H1 (cell line): ENCODE measurements around the gene EIF2B5. TPM values are rescaled to one million over a fixed set of nuclear protein-coding genes. Genes with fewer than 3 reads are reported as not detected.

ENCODE experiments used
- CBX5 ChIP-seq: fragments of 300-800, 300-1000 bp; sonication (generic); IDR thresholded peaks from 2 replicates; pipeline ENCODE4 v1.7.1; 2016; ENCODE audit warnings: antibody characterized with exemption, low read length, low read depth
- polyA plus RNA-seq, 7 experiments: library from polyadenylated mRNA; depleted of rRNA in 3 of 7; stranded (reverse) in 5 of 7; unstranded in 2 of 7; fragments of >200 nt in 5 of 7; fragments of 200-250 nt in 2 of 7; gene quantifications; 1 replicate in 5 of 7; 2 replicates in 1 of 7; 4 replicates in 1 of 7; pipeline versions ENCODE4 v1.2.1 to v1.2.3, GENCODE V29; 2011 to 2013; ENCODE audit warnings: missing spikeins in 2 of 7, mixed read lengths in 2 of 7
- total RNA-seq: library from RNA; stranded (reverse); fragmentation: NEBNext Ultra II Directional; extraction: Animal tissue kit (Norgen Biotek cat#: 25700); gene quantifications from 2 replicates; pipeline ENCODE4 v1.2.1, GENCODE V29; 2021
- TF ChIP-seq, protein P1 (sequence below): fragments of 300-600 bp; sonication (generic); IDR thresholded peaks from 2 replicates; pipeline ENCODE4 v1.7.1; 2012; ENCODE audit warnings: low read length, moderate library complexity, mild to moderate bottlenecking, inconsistent platforms; ENCODE audit not compliant: insufficient replicate concordance

The EIF2B5 gene
- total and polyA plus RNA-seq, 2 of the 8 experiments (the other 6 are each of a cell fraction or from before 2014, with no cell fraction given): 33.1 to 40.0 TPM

GRCh38 chr3:184126006-184126405 lies 9.2 kb upstream of the EIF2B5 start (continued):
- TF ChIP-seq, protein P1, sequence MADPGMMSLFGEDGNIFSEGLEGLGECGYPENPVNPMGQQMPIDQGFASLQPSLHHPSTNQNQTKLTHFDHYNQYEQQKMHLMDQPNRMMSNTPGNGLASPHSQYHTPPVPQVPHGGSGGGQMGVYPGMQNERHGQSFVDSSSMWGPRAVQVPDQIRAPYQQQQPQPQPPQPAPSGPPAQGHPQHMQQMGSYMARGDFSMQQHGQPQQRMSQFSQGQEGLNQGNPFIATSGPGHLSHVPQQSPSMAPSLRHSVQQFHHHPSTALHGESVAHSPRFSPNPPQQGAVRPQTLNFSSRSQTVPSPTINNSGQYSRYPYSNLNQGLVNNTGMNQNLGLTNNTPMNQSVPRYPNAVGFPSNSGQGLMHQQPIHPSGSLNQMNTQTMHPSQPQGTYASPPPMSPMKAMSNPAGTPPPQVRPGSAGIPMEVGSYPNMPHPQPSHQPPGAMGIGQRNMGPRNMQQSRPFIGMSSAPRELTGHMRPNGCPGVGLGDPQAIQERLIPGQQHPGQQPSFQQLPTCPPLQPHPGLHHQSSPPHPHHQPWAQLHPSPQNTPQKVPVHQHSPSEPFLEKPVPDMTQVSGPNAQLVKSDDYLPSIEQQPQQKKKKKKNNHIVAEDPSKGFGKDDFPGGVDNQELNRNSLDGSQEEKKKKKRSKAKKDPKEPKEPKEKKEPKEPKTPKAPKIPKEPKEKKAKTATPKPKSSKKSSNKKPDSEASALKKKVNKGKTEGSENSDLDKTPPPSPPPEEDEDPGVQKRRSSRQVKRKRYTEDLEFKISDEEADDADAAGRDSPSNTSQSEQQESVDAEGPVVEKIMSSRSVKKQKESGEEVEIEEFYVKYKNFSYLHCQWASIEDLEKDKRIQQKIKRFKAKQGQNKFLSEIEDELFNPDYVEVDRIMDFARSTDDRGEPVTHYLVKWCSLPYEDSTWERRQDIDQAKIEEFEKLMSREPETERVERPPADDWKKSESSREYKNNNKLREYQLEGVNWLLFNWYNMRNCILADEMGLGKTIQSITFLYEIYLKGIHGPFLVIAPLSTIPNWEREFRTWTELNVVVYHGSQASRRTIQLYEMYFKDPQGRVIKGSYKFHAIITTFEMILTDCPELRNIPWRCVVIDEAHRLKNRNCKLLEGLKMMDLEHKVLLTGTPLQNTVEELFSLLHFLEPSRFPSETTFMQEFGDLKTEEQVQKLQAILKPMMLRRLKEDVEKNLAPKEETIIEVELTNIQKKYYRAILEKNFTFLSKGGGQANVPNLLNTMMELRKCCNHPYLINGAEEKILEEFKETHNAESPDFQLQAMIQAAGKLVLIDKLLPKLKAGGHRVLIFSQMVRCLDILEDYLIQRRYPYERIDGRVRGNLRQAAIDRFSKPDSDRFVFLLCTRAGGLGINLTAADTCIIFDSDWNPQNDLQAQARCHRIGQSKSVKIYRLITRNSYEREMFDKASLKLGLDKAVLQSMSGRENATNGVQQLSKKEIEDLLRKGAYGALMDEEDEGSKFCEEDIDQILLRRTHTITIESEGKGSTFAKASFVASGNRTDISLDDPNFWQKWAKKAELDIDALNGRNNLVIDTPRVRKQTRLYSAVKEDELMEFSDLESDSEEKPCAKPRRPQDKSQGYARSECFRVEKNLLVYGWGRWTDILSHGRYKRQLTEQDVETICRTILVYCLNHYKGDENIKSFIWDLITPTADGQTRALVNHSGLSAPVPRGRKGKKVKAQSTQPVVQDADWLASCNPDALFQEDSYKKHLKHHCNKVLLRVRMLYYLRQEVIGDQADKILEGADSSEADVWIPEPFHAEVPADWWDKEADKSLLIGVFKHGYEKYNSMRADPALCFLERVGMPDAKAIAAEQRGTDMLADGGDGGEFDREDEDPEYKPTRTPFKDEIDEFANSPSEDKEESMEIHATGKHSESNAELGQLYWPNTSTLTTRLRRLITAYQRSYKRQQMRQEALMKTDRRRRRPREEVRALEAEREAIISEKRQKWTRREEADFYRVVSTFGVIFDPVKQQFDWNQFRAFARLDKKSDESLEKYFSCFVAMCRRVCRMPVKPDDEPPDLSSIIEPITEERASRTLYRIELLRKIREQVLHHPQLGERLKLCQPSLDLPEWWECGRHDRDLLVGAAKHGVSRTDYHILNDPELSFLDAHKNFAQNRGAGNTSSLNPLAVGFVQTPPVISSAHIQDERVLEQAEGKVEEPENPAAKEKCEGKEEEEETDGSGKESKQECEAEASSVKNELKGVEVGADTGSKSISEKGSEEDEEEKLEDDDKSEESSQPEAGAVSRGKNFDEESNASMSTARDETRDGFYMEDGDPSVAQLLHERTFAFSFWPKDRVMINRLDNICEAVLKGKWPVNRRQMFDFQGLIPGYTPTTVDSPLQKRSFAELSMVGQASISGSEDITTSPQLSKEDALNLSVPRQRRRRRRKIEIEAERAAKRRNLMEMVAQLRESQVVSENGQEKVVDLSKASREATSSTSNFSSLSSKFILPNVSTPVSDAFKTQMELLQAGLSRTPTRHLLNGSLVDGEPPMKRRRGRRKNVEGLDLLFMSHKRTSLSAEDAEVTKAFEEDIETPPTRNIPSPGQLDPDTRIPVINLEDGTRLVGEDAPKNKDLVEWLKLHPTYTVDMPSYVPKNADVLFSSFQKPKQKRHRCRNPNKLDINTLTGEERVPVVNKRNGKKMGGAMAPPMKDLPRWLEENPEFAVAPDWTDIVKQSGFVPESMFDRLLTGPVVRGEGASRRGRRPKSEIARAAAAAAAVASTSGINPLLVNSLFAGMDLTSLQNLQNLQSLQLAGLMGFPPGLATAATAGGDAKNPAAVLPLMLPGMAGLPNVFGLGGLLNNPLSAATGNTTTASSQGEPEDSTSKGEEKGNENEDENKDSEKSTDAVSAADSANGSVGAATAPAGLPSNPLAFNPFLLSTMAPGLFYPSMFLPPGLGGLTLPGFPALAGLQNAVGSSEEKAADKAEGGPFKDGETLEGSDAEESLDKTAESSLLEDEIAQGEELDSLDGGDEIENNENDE: no peak
- no peak for TF ChIP-seq CBX5
